Fibroblast of mammary gland (primary cell): ENCODE results near the gene MAEA.
A peak's percentile ranks its signal among the peaks of the same experiment; 100 is the strongest.

Experiments used
- DNase-seq: peaks from one replicate; pipeline ENCODE4 v3.0.0-alpha.2; 2010; ENCODE audit warnings: low read depth
- H3K4me3 ChIP-seq: 2 replicates; pipeline ENCODE4 v1.5.1; 2011; ENCODE audit warnings: low read depth, mild to moderate bottlenecking, low read length, moderate library complexity; ENCODE audit not compliant: control insufficient read depth
- CTCF ChIP-seq: conservative IDR thresholded peaks from 2 replicates; pipeline ENCODE4 v1.5.1; 2011; ENCODE audit warnings: low read depth, low read length, inconsistent platforms; ENCODE audit not compliant: control insufficient read depth, insufficient read depth

MAEA gene

GRCh38 chr4:1337951-1338751 lies 48.5 kb downstream of the MAEA start:
- DNase-seq, result no peak
- no peak overlapping the region for H3K4me3 ChIP-seq
- TF ChIP-seq CTCF, result no peak

- DNase-seq, result no peak
- no peak for TF ChIP-seq CTCF
- no peak overlapping the region for H3K4me3 ChIP-seq
These were observed 49.2 kb downstream of the MAEA start for GRCh38 chr4:1338752-1339414.

- no peak for DNase-seq
- H3K4me3 ChIP-seq, result no peak overlapping the region
- TF ChIP-seq CTCF, result no peak
These were observed 49.8 kb downstream of the MAEA start for GRCh38 chr4:1339489-1339888.

GRCh38 chr4:1340181-1340747 lies 50.6 kb downstream of the MAEA start:
- DNase-seq, result no peak
- no peak for TF ChIP-seq CTCF
- no peak overlapping the region for H3K4me3 ChIP-seq

GRCh38 chr4:1340861-1341260 lies 51.2 kb downstream of the MAEA start:
- DNase-seq, result no peak
- TF ChIP-seq CTCF, result no peak

GRCh38 chr4:1342003-1342402 lies 52.3 kb downstream of the MAEA start:
- H3K4me3 ChIP-seq, result no peak overlapping the region
- TF ChIP-seq CTCF, result no peak
- peak; percentile 31 for DNase-seq

More at GRCh38 chr4:1340861-1341260, 51.2 kb downstream of the MAEA start:
- H3K4me3 ChIP-seq, result no peak overlapping the region
